ENCODE results near the gene APBA2. TPM values are rescaled to one million over a fixed set of nuclear protein-coding genes. Genes with fewer than 3 reads are reported as not detected.

Gene APBA2
- total RNA-seq, 1 donor from 2014 or later: 30.0 TPM

DNA sequence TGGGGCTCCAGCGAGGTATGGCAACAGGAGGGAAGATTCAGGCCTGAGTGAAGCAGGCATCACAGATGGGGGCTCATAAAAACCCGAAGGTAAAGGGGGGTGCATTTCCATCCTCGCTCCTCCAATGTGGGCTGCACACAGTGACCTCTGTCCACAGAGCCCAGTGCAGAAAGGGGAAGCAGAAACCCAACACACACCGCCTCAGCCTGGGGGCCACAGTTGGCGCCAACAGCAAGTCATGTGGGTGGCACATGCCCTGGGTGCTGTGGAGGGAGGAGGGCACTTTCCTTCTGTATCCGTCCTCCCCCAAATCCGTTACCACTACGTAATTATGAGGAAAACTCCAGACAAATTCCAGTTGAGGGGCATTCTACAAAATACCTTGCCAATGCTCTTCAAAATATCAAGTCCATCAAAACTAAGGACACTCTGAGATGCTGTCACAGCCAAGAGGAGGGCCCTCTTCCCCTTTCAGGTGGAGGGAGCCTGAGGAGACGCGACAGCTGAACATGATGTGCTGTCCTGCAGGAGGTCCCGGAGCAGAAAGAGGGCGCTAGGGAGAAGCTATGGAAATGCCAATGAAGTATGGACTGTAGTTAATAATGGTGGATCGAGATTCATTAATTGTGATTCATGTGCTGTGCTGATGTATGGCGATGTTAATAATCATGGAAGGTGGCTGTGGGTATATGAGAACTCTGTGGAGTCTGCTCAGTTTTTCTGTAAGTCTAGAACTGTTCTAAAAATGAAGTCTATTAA lies 16.4 kb downstream of the APBA2 start:
- no peak overlapping the region for H3K4me3 ChIP-seq (ENCODE audit: low read depth, low read length)
- no peak for DNase-seq (ENCODE audit: low read depth)
- TF ChIP-seq, protein P1, sequence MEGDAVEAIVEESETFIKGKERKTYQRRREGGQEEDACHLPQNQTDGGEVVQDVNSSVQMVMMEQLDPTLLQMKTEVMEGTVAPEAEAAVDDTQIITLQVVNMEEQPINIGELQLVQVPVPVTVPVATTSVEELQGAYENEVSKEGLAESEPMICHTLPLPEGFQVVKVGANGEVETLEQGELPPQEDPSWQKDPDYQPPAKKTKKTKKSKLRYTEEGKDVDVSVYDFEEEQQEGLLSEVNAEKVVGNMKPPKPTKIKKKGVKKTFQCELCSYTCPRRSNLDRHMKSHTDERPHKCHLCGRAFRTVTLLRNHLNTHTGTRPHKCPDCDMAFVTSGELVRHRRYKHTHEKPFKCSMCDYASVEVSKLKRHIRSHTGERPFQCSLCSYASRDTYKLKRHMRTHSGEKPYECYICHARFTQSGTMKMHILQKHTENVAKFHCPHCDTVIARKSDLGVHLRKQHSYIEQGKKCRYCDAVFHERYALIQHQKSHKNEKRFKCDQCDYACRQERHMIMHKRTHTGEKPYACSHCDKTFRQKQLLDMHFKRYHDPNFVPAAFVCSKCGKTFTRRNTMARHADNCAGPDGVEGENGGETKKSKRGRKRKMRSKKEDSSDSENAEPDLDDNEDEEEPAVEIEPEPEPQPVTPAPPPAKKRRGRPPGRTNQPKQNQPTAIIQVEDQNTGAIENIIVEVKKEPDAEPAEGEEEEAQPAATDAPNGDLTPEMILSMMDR (conservative IDR thresholded peaks at IDR 0.05; ENCODE audit: low read depth, low read length): peak; percentile 37

DNA sequence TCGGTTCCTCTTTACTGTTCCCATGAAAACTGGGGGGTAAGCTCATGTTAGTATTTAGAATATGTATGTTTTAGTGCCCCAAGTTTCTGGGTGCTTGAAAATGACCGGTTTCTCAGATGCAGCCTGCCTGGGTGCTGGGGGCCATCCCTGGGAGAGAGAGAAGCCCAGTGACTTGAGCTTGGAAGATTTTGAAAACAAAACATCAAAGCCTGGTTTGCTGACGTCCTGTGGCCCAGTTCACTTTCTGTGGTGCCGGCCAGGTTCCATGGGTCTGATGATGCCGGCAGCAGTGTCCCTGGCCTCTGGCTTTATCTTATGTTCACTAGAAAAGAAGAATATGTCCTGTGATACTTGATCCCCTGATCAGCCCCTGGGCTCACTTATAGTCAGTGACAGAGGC lies 17.1 kb downstream of the APBA2 start:
- TF ChIP-seq, protein P1 (conservative IDR thresholded peaks at IDR 0.05; ENCODE audit: low read depth, low read length): no peak
- no peak for DNase-seq (ENCODE audit: low read depth)

DNA sequence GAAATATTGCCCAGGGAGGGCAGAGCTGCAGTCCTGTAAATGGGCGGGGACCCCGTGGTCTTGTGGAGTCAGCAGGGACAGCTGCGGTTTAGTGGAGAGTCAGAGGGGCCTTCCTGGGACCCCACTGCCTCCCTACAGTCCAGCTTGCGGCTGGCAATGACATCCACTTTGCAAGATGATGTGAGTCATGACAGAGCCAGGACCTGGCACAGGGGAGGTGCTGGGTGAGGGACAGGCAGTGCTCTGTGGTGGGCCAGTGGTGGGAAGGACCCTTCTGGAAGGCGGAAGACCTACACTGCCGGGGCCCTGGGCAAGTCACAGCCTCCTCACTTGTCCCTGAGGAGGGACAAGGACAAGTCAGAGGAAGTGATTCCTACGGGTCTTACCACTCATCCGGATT lies 17.8 kb downstream of the APBA2 start:
- H3K4me3 ChIP-seq (ENCODE audit: low read depth, low read length): no peak overlapping the region
- no peak for DNase-seq (ENCODE audit: low read depth)
- TF ChIP-seq, protein P1 (conservative IDR thresholded peaks at IDR 0.05; ENCODE audit: low read depth, low read length): no peak

More for the DNA sequence above, 17.1 kb downstream of the APBA2 start:
- H3K4me3 ChIP-seq (ENCODE audit: low read depth, low read length): no peak overlapping the region

DNA sequence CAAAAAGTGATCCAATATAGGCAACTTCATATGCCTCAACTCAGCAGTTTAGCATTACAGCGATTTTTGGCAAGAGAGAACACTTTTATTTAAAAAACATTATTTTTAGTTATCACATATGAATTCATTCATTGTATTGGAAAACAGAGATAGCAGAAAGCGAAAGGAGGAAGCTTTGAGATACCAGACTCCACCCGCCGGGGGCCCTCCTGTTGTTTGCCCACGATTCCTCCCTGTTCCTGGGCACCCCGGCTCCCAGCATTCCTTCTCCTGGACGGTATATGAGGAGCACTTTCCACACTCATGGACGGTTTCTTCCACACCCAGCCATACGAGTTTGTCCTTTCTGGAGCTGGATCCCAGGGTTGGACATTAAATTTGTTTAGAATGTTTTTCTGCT lies 18.2 kb downstream of the APBA2 start:
- no peak for DNase-seq (ENCODE audit: low read depth)
- TF ChIP-seq, protein P1 (conservative IDR thresholded peaks at IDR 0.05; ENCODE audit: low read depth, low read length): no peak
- H3K4me3 ChIP-seq (ENCODE audit: low read depth, low read length): no peak overlapping the region

DNA sequence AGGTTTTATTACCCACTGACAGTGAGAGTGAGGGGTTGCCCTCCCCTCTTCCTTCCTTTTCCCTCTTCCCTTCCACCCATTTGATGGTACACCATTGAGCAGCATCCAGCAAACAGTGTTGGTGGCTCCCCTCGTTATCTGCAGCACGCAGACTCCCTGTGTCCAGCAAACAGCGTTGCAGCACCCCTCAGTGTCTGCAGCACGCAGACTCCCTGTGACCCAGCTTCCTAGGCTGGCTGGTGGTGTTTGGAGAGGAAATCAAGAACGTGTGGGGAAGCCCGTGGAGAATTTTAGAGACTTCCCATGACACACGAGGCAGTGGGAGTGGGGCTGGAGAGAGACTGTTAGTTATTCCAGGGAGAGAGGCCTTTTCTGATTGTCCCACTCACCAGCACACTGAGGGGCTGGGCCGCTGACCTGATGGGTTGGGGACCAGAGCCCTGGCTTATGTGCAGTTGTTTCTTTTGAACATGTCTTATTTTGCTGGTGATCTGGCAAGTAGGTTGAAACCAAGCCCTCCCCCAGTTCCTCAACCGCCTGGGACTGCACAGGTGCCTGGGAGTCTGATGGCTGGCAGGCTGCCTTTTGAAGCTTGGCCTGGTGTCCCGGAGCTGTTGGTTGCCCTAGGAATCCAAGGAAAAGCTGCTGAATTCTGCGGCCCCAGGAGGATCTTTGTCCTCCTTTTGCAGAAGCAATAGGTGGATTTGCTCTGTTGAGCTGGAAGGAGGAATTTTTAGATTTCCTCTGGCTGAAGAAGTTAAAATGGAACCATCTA lies 19.0 kb downstream of the APBA2 start:
- no peak for DNase-seq (ENCODE audit: low read depth)
- H3K4me3 ChIP-seq (ENCODE audit: low read depth, low read length): no peak overlapping the region
- TF ChIP-seq, protein P1 (conservative IDR thresholded peaks at IDR 0.05; ENCODE audit: low read depth, low read length): no peak

DNA sequence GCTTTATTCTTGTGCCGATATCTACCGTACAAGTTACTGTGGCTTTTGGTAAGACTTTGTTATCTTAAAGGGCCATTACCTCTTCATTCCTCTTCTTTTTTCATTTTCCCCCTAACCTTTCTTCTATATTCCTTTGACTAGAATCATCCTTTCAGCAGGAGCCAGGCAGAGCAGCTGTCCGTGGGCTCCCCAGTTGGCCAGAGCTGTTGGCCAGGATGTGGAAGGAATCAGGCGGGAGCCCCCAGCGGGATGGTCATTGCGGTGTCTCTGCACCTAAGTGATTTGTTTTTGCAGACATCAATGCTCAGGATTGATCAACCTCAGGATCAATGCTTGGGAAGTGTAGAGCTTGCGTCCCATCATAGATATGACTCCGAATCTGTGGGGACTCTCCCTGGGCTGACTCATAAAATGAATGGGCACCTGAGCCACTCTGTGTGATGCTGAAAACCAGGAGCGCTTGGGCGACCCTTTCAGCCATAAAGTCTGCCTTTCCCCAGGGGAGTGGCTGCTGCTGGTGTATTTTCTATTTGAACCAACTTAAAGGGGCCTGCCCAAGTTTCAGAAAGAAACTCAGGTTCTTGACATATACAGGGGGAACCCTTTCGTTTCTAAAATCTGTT lies 21.7 kb downstream of the APBA2 start:
- no peak for DNase-seq (ENCODE audit: low read depth)
- no peak overlapping the region for H3K4me3 ChIP-seq (ENCODE audit: low read depth, low read length)
- TF ChIP-seq, protein P1 (conservative IDR thresholded peaks at IDR 0.05; ENCODE audit: low read depth, low read length): no peak
